Ishikawa (cell line): ENCODE measurements around the gene SPRR1B.

ENCODE experiments used
- CEBPB ChIP-seq: IDR thresholded peaks from 2 replicates; pipeline ENCODE4 v1.6.1; 2012
- CREB1 ChIP-seq: IDR thresholded peaks from 2 replicates; pipeline ENCODE4 v1.6.1; 2012; ENCODE audit warnings: low read depth
- EGR1 ChIP-seq: IDR thresholded peaks from 2 replicates; pipeline ENCODE4 v1.6.1; 2012
- EP300 ChIP-seq: IDR thresholded peaks from 2 replicates; pipeline ENCODE4 v1.6.1; 2012; ENCODE audit warnings: borderline replicate concordance
- FOXM1 ChIP-seq: IDR thresholded peaks from 2 replicates; pipeline ENCODE4 v1.6.1; 2012; ENCODE audit warnings: low read depth, borderline replicate concordance
- NFIC ChIP-seq: IDR thresholded peaks from 2 replicates; pipeline ENCODE4 v1.6.1; 2012
- RAD21 ChIP-seq: IDR thresholded peaks from 2 replicates; pipeline ENCODE4 v1.6.1; 2012; ENCODE audit warnings: low read depth
- REST ChIP-seq: IDR thresholded peaks from 2 replicates; pipeline ENCODE4 v1.6.1; 2012; ENCODE audit warnings: low read depth, mild to moderate bottlenecking
- TAF1 ChIP-seq: IDR thresholded peaks from 2 replicates; pipeline ENCODE4 v1.6.1; 2012; ENCODE audit warnings: low read depth, mild to moderate bottlenecking
- TCF12 ChIP-seq: IDR thresholded peaks from 2 replicates; pipeline ENCODE4 v1.6.1; 2012; ENCODE audit warnings: low read depth
- TEAD4 ChIP-seq: IDR thresholded peaks from 2 replicates; pipeline ENCODE4 v1.6.1; 2012
- YY1 ChIP-seq: IDR thresholded peaks from 2 replicates; pipeline ENCODE4 v1.6.1; 2012; ENCODE audit warnings: low read depth
- ZBTB7A ChIP-seq: IDR thresholded peaks from 2 replicates; pipeline ENCODE4 v1.6.1; 2012; ENCODE audit warnings: low read depth
- TF ChIP-seq, protein P1 (sequence below): IDR thresholded peaks from 2 replicates; pipeline ENCODE4 v1.6.1; 2012
- TF ChIP-seq, protein P2 (sequence below): IDR thresholded peaks from 2 replicates; pipeline ENCODE4 v1.6.1; 2012

SPRR1B gene

DNA sequence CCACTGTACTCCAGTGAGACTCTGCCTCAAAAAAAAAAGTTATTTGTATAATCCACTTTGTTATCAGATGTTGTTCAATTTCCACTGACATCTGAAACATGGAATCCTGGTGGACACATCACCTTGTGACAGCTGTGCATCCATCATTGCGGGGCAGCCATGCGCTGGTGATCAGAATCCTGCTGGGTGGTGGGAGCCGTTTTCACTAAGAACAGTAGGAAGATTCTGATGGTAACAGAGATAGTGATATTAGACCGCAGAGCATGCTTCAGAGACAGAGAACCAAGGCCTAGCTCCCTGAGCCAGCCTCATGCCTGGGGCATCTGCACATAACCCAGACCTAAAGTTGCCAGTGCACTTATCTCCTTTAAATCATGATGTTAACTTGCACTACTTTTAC, 32.5 kb upstream of the SPRR1B start:
- TF ChIP-seq TAF1 (no peak), CREB1 (no peak), RAD21 (no peak), TCF12 (no peak), EP300 (no peak), CEBPB (no peak), ZBTB7A (no peak), TEAD4 (no peak), EGR1 (no peak), FOXM1 (no peak), NFIC (no peak), YY1 (no peak), REST (no peak)
- TF ChIP-seq, protein P1, sequence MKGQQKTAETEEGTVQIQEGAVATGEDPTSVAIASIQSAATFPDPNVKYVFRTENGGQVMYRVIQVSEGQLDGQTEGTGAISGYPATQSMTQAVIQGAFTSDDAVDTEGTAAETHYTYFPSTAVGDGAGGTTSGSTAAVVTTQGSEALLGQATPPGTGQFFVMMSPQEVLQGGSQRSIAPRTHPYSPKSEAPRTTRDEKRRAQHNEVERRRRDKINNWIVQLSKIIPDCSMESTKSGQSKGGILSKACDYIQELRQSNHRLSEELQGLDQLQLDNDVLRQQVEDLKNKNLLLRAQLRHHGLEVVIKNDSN, result no peak
- TF ChIP-seq, protein P2, sequence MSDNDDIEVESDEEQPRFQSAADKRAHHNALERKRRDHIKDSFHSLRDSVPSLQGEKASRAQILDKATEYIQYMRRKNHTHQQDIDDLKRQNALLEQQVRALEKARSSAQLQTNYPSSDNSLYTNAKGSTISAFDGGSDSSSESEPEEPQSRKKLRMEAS, result no peak

DNA sequence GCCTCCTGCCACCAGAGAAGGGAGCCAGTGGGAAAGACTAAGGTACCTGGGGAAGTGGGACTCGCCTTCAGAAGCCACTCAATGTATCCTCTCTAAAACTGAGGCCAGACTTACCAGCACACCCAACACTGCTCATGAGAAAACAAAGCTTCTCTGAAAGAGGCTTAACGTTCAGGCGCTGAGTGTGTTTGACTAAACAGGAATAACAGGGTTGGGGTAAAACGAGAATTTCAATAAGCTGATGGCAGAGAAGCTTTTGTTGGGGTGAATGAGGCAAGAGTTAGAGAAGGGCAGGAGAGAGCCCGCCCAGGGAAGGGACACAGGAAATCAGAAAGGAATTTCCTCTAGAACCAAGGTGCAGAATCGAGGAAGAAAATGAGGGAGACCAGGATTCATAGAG, 31.2 kb upstream of the SPRR1B start:
- TF ChIP-seq TAF1 (no peak), NFIC (no peak), REST (no peak), CREB1 (no peak), YY1 (no peak), EGR1 (no peak), FOXM1 (no peak), CEBPB (no peak), RAD21 (no peak), TEAD4 (no peak), TCF12 (no peak), EP300 (no peak), ZBTB7A (no peak)
- TF ChIP-seq, protein P1, result no peak
- TF ChIP-seq, protein P2, result no peak

DNA sequence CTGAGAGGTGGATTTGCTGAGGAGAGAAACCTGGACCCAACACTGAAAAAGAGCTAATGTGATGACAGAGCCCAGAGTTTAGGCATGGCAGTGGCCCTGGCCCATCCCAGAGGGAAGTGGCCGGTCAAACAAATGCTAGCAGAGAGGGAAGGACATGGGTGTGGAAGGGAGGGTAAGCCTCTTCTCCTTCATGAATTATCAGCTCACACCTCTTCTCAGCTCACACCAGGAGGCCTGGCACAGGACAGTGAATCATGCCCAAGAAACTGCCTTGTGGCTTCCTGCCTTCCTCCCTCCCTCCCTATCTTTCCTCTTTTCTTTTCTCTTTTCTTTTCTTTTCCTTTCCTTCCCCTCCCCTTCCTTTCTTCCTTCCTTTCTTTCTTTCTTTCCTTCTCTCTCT, 30.7 kb upstream of the SPRR1B start:
- no peak for TF ChIP-seq CEBPB
- TF ChIP-seq TAF1, result no peak
- TF ChIP-seq, protein P1, result no peak
- no peak for TF ChIP-seq FOXM1
- TF ChIP-seq TCF12, result no peak
- no peak for TF ChIP-seq EGR1
- TF ChIP-seq TEAD4, result no peak
- TF ChIP-seq, protein P2, result no peak
- no peak for TF ChIP-seq RAD21
- no peak for TF ChIP-seq CREB1
- TF ChIP-seq EP300, result no peak

- no peak for TF ChIP-seq FOXM1
- TF ChIP-seq, protein P2, result no peak
- no peak for TF ChIP-seq RAD21
- no peak for TF ChIP-seq EGR1
- no peak for TF ChIP-seq REST
- no peak for TF ChIP-seq YY1
- TF ChIP-seq NFIC, result no peak
These were observed 29.6 kb upstream of the SPRR1B start, which contains the start of gene SPRR3 for GRCh38 chr1:153001382-153001781. SPRR3 (plus strand) TSS chr1:153001749; CDS start chr1:153003021, 1,272 bp downstream.
